ENCODE measurements around the gene KIF5B.

DNA sequence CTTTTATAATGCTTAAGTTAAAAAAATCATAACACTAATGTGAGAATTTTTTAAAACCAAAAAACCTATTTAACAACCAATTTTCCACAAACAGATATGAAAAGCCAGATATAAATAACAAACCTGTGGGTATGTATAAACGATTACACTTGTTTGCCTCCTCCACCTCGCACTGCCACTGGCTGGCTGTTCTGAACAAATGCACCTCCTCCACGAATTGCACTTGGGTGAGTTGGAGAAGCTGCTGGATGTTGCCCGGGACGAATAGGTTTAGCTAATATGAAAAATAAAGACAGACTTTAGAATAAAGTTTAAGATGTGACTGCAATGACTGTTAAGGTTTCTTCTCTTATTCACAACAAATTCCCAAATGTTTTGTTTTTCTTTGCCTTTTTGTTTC lies 40.8 kb downstream of the KIF5B start:
- TF ChIP-seq, protein P1, sequence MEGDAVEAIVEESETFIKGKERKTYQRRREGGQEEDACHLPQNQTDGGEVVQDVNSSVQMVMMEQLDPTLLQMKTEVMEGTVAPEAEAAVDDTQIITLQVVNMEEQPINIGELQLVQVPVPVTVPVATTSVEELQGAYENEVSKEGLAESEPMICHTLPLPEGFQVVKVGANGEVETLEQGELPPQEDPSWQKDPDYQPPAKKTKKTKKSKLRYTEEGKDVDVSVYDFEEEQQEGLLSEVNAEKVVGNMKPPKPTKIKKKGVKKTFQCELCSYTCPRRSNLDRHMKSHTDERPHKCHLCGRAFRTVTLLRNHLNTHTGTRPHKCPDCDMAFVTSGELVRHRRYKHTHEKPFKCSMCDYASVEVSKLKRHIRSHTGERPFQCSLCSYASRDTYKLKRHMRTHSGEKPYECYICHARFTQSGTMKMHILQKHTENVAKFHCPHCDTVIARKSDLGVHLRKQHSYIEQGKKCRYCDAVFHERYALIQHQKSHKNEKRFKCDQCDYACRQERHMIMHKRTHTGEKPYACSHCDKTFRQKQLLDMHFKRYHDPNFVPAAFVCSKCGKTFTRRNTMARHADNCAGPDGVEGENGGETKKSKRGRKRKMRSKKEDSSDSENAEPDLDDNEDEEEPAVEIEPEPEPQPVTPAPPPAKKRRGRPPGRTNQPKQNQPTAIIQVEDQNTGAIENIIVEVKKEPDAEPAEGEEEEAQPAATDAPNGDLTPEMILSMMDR (IDR thresholded peaks at IDR 0.05): no peak
- no peak for TF ChIP-seq EZH2 (IDR thresholded peaks at IDR 0.05; ENCODE audit: borderline replicate concordance, insufficient read depth, low read depth, low read length, poor library complexity, severe bottlenecking)
